ENCODE data around the gene PEAK1.
"Not testable (repeated sequence)": the region's sequence is repeated elsewhere in the genome, so short reads cannot be mapped to it uniquely, and the experiment has no call there.

PEAK1 gene

GRCh38 chr15:77296773-77297337 lies 123.0 kb downstream of the PEAK1 start:
- Mint-ChIP-seq H3K4me3 (no peak overlapping the region), H3K27me3 (ENCODE audit: low read depth) (no peaks in the 10 kb centered on the region), H3K27ac (no peak overlapping the region), H3K36me3 (ENCODE audit: low read depth) (no peaks in the 10 kb centered on the region), H3K4me1 (ENCODE audit: low read depth) (no peaks in the 10 kb centered on the region), H3K9me3 (no peaks in the 10 kb centered on the region)

- no peak overlapping the region for H3K27ac Mint-ChIP-seq
- no peaks in the 10 kb centered on the region for H3K27me3 Mint-ChIP-seq (ENCODE audit: low read depth)
- H3K9me3 Mint-ChIP-seq = no peaks in the 10 kb centered on the region
- no peaks in the 10 kb centered on the region for H3K36me3 Mint-ChIP-seq (ENCODE audit: low read depth)
- H3K4me1 Mint-ChIP-seq (ENCODE audit: low read depth) = no peaks in the 10 kb centered on the region
- no peak overlapping the region for H3K4me3 Mint-ChIP-seq
Measured at GRCh38 chr15:77295446-77295845, 124.5 kb downstream of the PEAK1 start.

DNA sequence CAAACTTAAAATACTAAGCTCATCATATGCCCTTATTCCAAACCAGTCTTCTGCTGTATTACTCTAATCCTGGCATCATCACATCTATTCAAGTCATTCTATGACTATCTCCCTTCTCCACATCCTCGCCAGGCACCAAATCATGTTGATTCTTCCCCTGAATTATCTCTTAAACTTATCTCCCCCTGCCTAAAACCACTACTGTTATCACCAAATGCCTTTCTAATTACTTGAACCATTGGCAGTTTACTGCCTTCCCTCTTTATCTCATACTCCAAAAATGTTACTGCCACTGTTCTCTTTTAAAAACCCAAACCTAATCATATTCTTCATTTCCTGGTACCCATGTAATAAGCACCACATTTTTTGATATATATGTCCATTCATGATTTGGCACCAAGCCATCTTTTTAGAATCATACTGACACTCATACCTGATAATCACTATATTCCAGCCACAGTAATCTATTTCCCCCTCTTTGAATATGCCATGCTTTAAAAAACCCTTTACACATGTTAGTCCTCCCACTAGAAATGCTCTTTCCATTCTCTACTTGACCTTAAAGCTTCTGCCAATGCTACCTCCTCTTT lies 126.8 kb downstream of the PEAK1 start:
- H3K9me3 Mint-ChIP-seq = no peaks in the 10 kb centered on the region
- no peaks in the 10 kb centered on the region for H3K36me3 Mint-ChIP-seq (ENCODE audit: low read depth)
- no peak overlapping the region for H3K4me3 Mint-ChIP-seq
- no peak overlapping the region for H3K27ac Mint-ChIP-seq
- no peaks in the 10 kb centered on the region for H3K27me3 Mint-ChIP-seq (ENCODE audit: low read depth)
- no peaks in the 10 kb centered on the region for H3K4me1 Mint-ChIP-seq (ENCODE audit: low read depth)

- Mint-ChIP-seq H3K27me3 (ENCODE audit: low read depth) (no peaks in the 10 kb centered on the region), H3K4me3 (no peak overlapping the region), H3K4me1 (ENCODE audit: low read depth) (no peaks in the 10 kb centered on the region), H3K36me3 (ENCODE audit: low read depth) (no peaks in the 10 kb centered on the region), H3K9me3 (no peaks in the 10 kb centered on the region), H3K27ac (no peak overlapping the region)
Measured at GRCh38 chr15:77291107-77291506, 128.8 kb downstream of the PEAK1 start.

DNA sequence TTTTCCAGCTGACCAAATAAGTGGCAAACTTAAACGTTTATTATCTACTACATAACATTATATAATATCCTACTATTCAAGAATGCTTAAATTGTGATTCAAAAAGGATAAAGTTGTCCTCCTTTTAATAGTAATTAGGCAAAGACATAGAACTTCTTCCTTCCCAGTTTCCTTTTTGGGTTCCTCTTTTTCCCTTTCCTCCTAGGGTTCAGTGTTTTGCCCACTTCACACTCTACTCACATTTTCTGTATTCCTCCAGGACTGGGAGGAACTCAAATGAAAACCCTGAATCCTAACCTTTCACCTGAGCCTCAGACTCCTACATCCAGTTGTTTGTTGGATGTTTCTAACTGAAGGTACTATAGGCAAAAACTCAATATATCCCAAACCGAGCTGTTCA lies 132.5 kb downstream of the PEAK1 start:
- Mint-ChIP-seq H3K4me1 (ENCODE audit: low read depth) (no peaks in the 10 kb centered on the region), H3K9me3 (no peaks in the 10 kb centered on the region), H3K36me3 (ENCODE audit: low read depth) (peaks cover 9% of the 10 kb centered on the region), H3K4me3 (no peak overlapping the region), H3K27ac (no peak overlapping the region), H3K27me3 (ENCODE audit: low read depth) (no peaks in the 10 kb centered on the region)

DNA sequence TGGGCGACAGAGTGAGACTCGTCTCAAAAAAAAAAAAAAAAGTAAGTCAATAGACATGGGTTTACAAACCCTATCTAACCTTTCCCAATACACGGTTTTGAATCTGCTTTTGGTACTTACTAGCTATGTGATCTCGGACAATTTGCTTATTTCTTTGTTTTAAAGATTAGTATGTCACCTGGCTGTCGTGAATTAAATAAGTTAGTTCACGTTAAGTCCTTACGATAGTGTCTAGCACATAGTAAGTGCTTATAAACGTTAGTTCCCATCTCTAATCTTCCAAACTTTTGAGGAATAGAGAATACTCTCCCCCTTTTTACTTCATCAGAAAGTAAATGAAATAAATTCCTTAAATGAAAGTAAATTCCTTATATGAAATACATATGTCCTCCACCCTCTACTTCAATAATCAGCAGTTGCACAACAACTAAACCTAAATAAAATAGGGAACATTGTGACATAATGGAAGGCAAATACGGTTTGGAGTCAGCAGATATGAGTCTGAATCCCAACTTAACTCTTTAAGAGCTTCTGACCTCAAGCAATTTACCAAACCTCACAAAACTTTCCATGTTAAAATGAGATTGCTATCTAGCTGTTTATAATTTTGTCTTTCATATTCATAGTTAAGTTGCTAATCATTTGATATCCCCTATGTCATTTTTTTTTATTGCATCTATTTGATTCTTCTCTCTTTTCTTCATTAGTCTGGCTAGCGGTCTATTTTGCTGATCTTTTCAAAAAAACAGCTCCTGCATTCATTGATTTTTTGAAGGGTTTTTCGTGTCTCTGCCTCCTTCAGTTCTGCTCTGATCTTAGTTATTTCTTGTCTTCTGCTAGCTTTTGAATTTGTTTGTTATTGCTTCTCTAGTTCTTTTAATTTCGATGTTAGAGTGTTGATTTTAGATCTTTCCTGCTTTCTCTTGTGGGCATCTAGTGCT lies 134.6 kb downstream of the PEAK1 start:
- no peaks in the 10 kb centered on the region for H3K27me3 Mint-ChIP-seq (ENCODE audit: low read depth)
- no peaks in the 10 kb centered on the region for H3K4me1 Mint-ChIP-seq (ENCODE audit: low read depth)
- peaks cover 9% of the 10 kb centered on the region for H3K36me3 Mint-ChIP-seq (ENCODE audit: low read depth)
- no peak overlapping the region for H3K27ac Mint-ChIP-seq
- no peak overlapping the region for H3K4me3 Mint-ChIP-seq
- no peaks in the 10 kb centered on the region for H3K9me3 Mint-ChIP-seq

DNA sequence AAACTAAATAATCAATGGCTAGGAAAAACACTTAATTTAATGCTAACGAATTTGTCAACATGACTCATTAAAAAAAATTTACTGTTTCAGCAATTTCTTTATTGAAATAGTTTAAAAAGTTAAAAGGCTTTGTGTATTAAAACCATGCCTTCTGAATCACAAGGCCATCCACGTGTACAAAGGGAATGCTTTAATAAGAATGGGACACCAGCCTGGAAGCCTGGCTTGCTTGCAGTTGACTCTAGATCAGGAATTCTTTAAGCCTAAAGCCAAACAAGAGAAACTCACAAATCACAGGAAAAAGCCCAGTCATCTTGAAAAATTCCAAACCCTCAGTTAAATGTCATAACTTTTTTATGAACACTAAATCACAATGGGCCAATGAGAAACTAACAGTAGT lies 137.6 kb downstream of the PEAK1 start:
- Mint-ChIP-seq H3K36me3 (ENCODE audit: low read depth) (peaks cover 9% of the 10 kb centered on the region), H3K27ac (no peak overlapping the region), H3K27me3 (ENCODE audit: low read depth) (no peaks in the 10 kb centered on the region), H3K4me3 (no peak overlapping the region), H3K4me1 (ENCODE audit: low read depth) (no peaks in the 10 kb centered on the region), H3K9me3 (no peaks in the 10 kb centered on the region)

DNA sequence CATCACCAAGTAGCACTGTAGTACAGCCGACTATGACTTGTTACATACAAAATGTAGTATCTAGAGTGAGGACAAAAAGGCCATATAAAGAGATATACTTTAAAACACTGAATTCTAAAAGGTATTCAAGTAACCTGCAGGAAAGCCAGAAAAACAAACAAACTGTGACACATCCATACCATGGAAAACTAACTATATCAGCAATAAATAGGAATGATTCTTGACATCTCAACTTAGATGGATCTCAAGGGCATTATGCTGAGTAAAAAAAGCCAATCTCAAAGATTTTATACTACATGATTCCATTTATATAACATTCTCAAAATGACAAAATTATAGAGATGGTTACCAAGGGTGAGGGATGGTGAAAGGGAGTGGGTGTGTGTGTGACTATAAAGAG lies 143.0 kb downstream of the PEAK1 start:
- Mint-ChIP-seq H3K36me3 (ENCODE audit: low read depth) (peaks cover 11% of the 10 kb centered on the region), H3K27me3 (ENCODE audit: low read depth) (no peaks in the 10 kb centered on the region)

GRCh38 chr15:77276096-77276495 lies 143.8 kb downstream of the PEAK1 start:
- H3K9me3 Mint-ChIP-seq = peaks cover 10% of the 10 kb centered on the region
- peaks cover 27% of the 10 kb centered on the region for H3K4me1 Mint-ChIP-seq (ENCODE audit: low read depth)
- no peak overlapping the region for H3K27ac Mint-ChIP-seq
- H3K4me3 Mint-ChIP-seq = peak overlapping the region; percentile 12
- H3K27me3 Mint-ChIP-seq (ENCODE audit: low read depth) = no peaks in the 10 kb centered on the region
- H3K36me3 Mint-ChIP-seq (ENCODE audit: low read depth) = peaks cover 11% of the 10 kb centered on the region

More for the DNA sequence above, 143.0 kb downstream of the PEAK1 start:
- no peak overlapping the region for H3K27ac Mint-ChIP-seq
- no peak overlapping the region for H3K4me3 Mint-ChIP-seq
- peaks cover 27% of the 10 kb centered on the region for H3K4me1 Mint-ChIP-seq (ENCODE audit: low read depth)
- H3K9me3 Mint-ChIP-seq = peaks cover 10% of the 10 kb centered on the region

DNA sequence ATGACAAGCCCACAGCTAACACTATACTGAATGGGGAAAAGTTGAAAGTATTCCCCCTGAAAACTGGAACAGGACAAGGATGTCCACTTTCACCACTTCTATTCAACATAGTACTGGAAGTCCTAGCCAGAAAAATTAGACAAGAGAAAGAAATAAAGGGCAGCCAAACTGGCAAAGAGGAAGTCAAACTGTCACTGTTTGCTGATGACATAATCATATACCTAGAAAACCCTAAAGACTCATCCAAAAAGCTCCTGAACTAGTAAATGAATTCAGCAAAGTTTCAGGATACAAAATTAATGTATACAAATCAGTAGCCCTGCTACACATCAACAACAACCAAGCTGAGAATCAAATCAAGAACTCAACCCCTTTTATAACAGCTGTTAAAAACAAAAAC lies 146.8 kb downstream of the PEAK1 start:
- peaks cover 10% of the 10 kb centered on the region for H3K9me3 Mint-ChIP-seq
- H3K4me3 Mint-ChIP-seq; H3K27ac Mint-ChIP-seq; H3K27me3 Mint-ChIP-seq (ENCODE audit: low read depth): not testable (repeated sequence)
- peaks cover 27% of the 10 kb centered on the region for H3K4me1 Mint-ChIP-seq (ENCODE audit: low read depth)
- peaks cover 16% of the 10 kb centered on the region for H3K36me3 Mint-ChIP-seq (ENCODE audit: low read depth)

GRCh38 chr15:77266708-77267386 lies 153.1 kb downstream of the PEAK1 start:
- no peak overlapping the region for H3K27ac Mint-ChIP-seq
- H3K4me3 Mint-ChIP-seq = no peak overlapping the region
- H3K36me3 Mint-ChIP-seq (ENCODE audit: low read depth) = peaks cover 8% of the 10 kb centered on the region
- no peaks in the 10 kb centered on the region for H3K9me3 Mint-ChIP-seq
- no peaks in the 10 kb centered on the region for H3K27me3 Mint-ChIP-seq (ENCODE audit: low read depth)
- H3K4me1 Mint-ChIP-seq (ENCODE audit: low read depth) = no peaks in the 10 kb centered on the region

DNA sequence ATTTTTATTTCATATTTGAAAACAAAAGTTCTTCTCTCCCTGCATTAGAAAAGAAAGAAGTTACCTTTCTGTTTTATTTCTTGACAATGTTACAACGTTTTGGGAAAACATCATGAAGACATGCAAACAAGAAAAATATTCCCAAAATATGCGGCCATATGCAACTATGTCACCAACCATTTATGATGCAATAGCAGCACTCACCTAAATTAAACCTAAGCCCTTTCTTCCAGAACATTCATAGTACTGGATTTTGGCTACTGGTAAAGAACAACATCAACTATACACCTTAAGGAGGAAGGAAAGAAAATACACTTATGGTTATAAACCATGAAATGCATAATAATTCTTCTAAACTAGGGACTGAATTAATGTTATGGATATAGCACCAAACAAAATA lies 164.5 kb downstream of the PEAK1 start:
- Mint-ChIP-seq H3K27me3 (ENCODE audit: low read depth) (no peaks in the 10 kb centered on the region), H3K4me3 (no peak overlapping the region)

DNA sequence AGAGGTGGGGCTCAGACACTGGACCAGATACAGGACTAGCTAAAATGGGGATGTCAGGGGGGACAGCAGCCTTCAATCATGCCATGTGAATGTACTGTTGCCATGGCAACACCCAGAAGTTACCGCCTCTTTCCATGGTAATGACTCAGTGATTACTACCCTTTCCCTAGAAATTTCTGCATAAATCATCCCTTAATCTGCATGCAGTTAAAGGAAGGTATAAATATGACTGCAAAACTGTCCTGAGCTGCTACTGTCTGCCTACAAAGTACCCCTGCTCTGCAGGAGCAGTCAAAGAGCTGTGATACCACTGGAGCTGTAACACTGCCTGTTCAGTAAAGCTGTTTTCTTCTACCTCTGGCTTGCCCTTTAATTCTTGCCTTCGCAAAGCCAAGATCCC lies 168.2 kb downstream of the PEAK1 start:
- no peak overlapping the region for H3K4me3 Mint-ChIP-seq
- no peaks in the 10 kb centered on the region for H3K9me3 Mint-ChIP-seq
- H3K27me3 Mint-ChIP-seq (ENCODE audit: low read depth) = no peaks in the 10 kb centered on the region
- no peaks in the 10 kb centered on the region for H3K4me1 Mint-ChIP-seq (ENCODE audit: low read depth)
- H3K27ac Mint-ChIP-seq = no peak overlapping the region
- H3K36me3 Mint-ChIP-seq (ENCODE audit: low read depth) = peaks cover 2% of the 10 kb centered on the region

More for the DNA sequence above, 164.5 kb downstream of the PEAK1 start:
- peaks cover 7% of the 10 kb centered on the region for H3K36me3 Mint-ChIP-seq (ENCODE audit: low read depth)
- H3K9me3 Mint-ChIP-seq = peaks cover 6% of the 10 kb centered on the region
- H3K4me1 Mint-ChIP-seq (ENCODE audit: low read depth) = no peaks in the 10 kb centered on the region
- no peak overlapping the region for H3K27ac Mint-ChIP-seq

GRCh38 chr15:77247116-77247515 lies 172.8 kb downstream of the PEAK1 start:
- Mint-ChIP-seq H3K27ac (no peak overlapping the region), H3K9me3 (no peaks in the 10 kb centered on the region), H3K27me3 (ENCODE audit: low read depth) (no peaks in the 10 kb centered on the region), H3K36me3 (ENCODE audit: low read depth) (peaks cover 2% of the 10 kb centered on the region), H3K4me3 (no peak overlapping the region), H3K4me1 (ENCODE audit: low read depth) (peaks cover 2% of the 10 kb centered on the region)
